ENCODE measurements around the gene REL.
"Not testable (repeated sequence)": the region's sequence is repeated elsewhere in the genome, so short reads cannot be mapped to it uniquely, and the experiment has no call there.

REL gene

GRCh38 chr2:60881047-60881932 is at the start of gene REL:
TSS of gene REL (plus strand) at chr2:60881574. CDS start at chr2:60881841, 267 bp downstream.
- DNase-seq (ENCODE audit: low read depth): peak; percentile 83

DNA sequence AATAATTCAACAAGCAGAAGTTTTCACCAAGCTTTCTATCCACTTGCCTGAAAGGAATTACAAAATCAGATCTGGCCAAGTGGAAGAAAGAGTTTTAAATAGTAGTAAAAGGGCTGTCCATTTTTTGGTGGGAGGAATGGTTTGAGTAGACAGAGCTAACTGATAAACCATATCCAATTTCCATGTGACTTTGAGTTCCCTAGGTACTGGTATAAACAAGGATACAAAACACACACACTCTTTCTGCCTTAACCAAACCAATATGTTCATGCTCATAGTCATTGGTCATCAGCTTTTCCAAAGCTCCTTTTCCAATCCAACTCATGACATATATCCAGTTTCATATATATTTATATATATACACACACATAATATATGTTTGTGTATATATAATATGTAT is 49.5 kb upstream of the REL start:
- no peak for DNase-seq (ENCODE audit: low read depth)

- no peak for DNase-seq (ENCODE audit: low read depth)
Observed at GRCh38 chr2:60832621-60833020, 48.8 kb upstream of the REL start.

- DNase-seq (ENCODE audit: low read depth): no peak
Observed at GRCh38 chr2:60834270-60834717, 47.1 kb upstream of the REL start.

DNA sequence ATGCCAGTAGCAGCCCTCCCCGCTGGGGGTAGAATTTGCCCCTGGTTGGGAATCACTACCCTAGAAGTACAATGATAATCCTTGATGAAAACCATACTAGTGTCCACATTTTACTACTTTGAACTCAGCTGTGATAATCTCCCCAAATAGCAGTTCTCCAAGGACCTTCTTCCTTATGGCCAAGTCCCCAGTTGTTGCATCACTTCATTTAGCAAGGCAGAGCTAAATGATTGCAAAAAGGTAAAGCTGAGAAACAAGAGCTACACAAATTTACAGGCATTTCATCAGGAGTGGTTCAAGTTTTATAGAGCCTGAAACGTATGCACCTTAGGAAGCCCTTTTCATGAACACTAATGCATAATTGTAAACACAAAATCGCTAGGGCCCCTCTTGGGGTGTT is 44.9 kb upstream of the REL start:
- no peak for DNase-seq (ENCODE audit: low read depth)

GRCh38 chr2:60837123-60837522 is 44.3 kb upstream of the REL start:
- DNase-seq (ENCODE audit: low read depth): no peak

- no peak for DNase-seq (ENCODE audit: low read depth)
Observed at GRCh38 chr2:60838481-60838880, 42.9 kb upstream of the REL start.

DNA sequence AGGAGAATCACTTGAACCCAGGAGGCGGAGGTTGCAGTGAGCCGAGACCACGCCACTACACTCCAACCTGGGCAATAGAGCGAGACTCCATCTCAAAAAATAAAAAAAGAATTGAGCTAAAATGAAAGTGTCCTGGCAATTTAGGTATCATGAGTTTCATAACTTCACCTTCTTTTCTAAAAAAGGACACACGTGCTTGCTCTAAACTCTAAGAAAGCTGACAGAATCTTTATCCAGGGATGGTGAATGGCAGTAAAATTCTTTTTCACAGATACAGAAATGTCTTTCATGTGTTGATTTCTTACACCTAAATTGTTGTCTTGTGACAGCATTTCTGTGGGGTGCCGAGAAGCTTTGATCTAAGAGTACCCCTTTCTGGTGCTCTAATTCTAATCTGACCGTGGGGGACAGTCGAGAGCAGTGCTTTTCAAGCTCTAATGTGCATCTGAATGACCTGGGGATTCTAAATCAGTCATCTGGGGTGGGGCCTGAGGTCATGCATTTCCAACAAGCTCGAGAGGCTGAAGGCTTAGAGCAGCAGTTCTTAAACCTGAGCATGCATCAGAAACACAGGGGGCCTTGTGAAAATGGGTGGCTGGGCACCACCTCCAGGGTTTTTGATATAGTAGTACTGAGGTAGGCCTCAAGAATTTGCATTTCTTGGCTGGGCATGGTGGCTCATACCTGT is 42.1 kb upstream of the REL start:
- no peak for DNase-seq (ENCODE audit: low read depth)

- DNase-seq (ENCODE audit: low read depth): no peak
Observed at GRCh38 chr2:60840880-60841279, 40.5 kb upstream of the REL start.

- no peak for DNase-seq (ENCODE audit: low read depth)
Observed at GRCh38 chr2:60843006-60843405, 38.4 kb upstream of the REL start.

DNA sequence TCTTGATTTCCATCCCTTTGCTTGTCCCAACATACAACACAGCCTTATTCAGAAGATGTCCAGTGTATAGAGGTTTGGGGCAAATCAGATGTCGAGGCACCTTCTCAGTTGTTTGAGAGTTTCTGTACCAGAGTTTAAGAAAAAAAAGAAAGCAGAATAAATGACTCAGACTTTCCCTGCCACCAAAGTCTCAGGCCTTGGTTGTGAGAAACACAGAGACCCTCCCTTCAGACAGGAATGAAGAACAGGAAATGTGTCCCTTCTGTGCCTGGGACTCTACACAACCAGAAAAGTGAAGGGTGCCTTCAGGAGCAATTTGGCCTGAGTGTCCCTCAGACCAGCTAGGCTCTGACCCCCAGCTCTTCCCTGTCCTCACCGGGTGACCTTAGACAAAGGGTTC is 37.3 kb upstream of the REL start:
- DNase-seq (ENCODE audit: low read depth): peak; percentile 16

DNA sequence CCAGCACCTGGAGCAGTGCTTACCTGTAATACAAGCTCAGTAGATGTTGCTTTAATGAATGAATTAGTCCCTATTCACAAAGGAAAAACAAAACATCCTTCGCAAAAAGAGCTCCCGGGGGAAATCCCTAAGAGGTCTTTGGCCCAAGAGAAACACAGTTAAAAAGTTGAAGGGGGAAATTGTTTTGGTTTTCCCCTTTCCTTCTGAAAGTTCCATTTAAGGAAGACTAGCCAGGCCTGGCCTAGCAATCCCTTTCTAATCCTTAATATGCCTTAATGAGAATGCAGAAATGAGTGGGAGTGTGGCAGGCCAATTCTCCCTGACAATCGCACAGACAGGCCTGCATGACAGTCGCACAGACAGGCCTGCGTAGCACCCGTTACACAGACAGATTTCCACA is 33.5 kb upstream of the REL start:
- DNase-seq (ENCODE audit: low read depth): no peak

- no peak for DNase-seq (ENCODE audit: low read depth)
Observed at GRCh38 chr2:60849187-60849586, 32.2 kb upstream of the REL start.

DNA sequence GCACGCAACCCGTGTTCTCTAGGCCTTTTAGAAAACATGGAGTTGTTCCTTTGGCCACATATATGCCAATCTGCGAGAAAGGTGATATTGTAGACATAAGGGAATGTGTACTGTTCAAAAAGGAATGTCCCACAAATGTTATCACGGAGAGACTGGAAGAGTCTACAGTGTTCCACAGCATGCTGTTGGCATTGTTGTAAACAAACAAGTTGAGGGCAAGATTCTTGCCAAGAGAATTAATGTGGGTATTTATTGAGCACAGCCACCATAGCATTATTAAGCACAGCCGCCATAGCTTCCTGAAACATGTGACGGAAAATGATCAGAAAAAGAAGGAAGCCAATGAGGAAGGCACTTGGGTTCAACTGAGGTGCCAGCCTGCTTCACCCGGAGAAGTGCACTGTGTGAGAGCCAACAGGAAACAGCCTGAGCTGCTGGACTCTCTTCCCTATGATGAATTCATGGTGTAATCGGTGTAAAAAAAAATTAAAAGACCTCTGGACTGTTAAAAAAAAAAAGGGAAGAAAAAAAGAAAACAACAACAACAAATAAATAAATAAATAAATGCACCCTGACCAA is 29.0 kb upstream of the REL start:
- no peak for DNase-seq (ENCODE audit: low read depth)

DNA sequence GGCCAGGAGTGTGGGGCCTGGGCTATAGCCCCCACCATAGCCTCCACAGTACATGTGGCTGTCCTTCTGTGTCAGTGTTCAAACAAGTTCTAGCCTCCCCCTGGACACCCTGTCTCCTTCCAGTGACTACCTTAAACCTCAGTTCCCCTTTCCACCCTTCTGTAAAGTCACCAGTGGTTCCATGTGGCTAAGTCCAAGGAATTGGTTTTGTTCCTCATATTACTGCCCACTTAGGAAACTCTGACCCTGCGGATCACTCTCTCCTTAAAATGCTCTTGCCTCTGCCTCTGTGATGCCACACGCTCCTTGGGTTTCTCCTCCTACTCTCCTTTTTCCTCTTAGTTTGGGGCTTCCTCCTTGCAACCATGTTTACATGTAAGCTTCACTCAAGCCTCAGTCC is 27.8 kb upstream of the REL start:
- DNase-seq (ENCODE audit: low read depth): no peak

DNA sequence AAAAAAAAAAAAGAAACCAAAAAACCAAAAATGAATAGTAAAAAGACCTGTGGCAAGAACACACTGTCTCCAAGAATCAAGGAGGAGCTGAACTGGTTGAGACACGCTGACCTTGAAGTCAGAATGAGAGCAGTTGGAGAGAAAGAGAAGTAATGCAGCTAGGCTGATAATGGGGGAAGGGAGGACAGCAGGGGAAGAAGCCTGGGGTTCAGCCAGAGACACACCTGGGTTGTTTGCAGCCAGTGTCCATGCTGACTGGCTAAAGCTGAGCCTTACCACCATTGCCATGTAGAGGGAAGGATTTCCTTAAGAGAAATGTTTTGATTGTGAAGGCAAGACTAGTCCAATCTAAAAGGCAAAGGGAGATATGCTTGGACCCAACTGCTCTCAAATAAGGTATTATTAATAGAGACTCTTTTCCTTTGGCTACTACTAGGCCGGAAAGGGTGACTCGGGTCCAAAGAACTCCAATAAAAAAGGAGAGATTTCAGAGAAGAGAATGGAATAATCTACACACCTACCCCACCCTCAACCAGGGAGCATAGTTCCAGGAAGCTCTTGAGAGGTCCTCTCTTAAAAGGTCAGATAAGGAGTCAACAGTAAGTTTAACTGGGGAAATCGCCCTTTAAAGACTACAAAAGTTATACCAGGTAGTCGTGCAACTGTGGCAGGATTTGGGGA is 25.2 kb upstream of the REL start:
- no peak for DNase-seq (ENCODE audit: low read depth)

DNA sequence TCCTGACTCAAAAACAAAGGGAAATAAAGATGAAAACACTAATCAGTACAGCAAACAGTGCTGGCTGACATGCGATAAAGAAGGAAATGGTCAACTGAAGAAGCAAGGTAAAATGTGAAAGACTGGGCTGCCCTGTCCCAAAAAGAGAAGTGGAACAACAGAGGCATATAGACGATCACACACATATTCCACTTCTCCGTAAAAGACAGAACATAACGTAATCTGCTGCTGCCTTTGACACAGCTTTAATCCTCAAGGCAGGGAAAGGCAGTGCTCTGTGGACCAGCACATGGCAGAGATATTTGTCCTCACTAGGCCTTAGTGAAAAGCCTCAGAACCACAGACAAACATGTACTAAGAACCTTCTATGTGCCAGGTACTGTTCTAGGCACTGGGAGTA is 24.3 kb upstream of the REL start:
- DNase-seq (ENCODE audit: low read depth): no peak

DNA sequence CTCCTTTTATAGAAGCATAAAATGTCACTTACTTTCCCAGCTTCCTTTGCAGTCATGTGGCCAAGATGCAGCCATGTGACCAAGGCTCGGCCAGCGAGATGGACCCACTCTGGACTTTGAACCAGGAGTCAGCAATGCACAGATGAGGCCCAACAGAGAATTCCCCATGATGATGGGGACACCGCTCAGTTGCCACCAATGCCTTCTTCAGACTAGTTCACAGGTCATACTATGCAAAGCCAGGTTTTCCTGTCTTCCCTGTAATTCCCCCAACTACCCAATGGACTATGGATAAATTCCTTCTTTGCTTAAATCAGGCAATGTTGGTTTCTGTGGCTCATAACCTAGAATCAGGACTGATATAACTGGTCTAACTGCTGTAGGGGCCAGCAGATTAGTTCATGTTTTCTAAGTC is 22.5 kb upstream of the REL start:
- DNase-seq (ENCODE audit: low read depth): no peak

DNA sequence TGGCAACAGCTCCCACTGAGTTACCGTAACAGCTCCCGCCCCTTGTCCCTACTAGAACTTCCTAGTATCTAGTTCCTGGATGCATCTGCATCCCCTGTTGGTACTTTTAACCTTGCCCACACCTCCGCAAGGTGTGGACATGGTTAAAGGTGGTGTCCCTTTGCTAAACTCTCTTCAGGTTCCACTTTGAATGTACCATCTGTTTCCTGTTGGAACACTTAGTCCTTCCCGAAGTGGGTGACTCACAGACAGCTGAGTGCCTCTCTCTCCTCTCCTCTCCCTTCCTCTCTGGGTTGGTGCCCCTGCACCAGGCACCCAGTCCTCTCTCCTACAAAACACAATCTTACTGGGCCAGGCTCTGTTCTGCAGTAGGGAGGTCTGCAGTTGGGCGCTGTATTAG is 19.6 kb upstream of the REL start:
- DNase-seq (ENCODE audit: low read depth): no peak

GRCh38 chr2:60862642-60863041 is 18.7 kb upstream of the REL start:
- DNase-seq (ENCODE audit: low read depth): no peak

GRCh38 chr2:60865361-60865760 is 16.0 kb upstream of the REL start:
- not testable (repeated sequence) for DNase-seq (ENCODE audit: low read depth)

GRCh38 chr2:60867007-60867406 is 14.4 kb upstream of the REL start:
- DNase-seq (ENCODE audit: low read depth): no peak

DNA sequence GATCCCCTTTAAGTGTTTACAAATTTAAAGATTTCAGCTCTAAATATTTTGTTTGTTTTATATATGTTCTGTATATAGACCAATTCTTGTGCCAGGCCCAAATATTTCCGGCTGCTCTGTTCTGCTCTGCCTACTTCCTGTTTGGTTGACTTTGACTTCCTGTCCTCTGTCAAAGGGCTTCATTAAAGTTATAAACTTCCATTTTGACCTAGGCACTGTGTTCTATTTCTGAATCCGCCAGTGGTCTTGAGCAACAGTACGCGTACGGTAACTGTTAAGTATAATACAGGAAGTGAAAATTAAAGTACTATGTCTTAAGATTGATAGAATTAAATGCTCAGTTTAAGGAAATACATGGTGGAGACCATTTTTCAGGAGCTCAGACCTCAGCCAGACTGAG is 13.5 kb upstream of the REL start:
- no peak for DNase-seq (ENCODE audit: low read depth)
